Skeletal muscle cell (primary cell): Measurements from ENCODE around the gene MBOAT7.

ENCODE experiments used
- DNase-seq: peaks from one replicate; pipeline ENCODE4 v3.0.0-alpha.2; 2010; ENCODE audit warnings: low read depth
- H3K4me3 ChIP-seq: 2 replicates; pipeline ENCODE4 v1.5.1; 2011; ENCODE audit warnings: low read depth, mild to moderate bottlenecking, control low read depth, low read length, moderate library complexity

The MBOAT7 gene

DNA sequence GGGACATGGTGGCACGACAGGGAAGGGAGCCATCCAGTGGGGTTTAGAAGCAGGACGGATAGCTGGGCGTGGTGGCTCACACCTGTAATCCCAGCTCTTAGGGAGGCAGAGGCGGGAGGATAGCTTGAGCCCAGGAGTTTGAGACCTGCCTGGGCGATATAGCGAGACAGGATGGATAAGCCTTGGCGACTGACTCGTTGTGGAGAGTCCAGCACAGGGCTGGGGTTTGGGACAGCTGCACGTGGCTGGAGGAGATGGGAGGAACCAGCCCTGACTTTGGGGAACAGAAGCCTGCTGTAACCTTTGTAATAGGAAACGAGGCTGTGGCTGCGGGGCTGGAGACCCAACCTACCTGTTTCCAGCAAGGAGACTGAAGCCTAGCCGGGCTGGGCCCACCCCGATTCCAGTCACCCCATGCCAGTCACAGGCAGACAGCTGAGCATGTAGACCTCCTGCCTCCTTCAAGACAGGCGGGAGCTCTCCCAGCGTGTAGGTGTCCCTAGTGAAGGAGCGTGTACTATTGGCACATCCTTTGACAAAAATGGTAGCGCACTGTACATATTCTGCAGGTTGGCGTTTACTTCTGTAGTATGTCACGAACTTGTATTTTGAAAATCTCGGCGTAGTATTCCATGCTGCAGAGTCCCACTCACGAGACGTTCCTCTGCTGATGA lies 37.9 kb downstream of the MBOAT7 start:
- H3K4me3 ChIP-seq, result no peak overlapping the region
- no peak for DNase-seq

DNA sequence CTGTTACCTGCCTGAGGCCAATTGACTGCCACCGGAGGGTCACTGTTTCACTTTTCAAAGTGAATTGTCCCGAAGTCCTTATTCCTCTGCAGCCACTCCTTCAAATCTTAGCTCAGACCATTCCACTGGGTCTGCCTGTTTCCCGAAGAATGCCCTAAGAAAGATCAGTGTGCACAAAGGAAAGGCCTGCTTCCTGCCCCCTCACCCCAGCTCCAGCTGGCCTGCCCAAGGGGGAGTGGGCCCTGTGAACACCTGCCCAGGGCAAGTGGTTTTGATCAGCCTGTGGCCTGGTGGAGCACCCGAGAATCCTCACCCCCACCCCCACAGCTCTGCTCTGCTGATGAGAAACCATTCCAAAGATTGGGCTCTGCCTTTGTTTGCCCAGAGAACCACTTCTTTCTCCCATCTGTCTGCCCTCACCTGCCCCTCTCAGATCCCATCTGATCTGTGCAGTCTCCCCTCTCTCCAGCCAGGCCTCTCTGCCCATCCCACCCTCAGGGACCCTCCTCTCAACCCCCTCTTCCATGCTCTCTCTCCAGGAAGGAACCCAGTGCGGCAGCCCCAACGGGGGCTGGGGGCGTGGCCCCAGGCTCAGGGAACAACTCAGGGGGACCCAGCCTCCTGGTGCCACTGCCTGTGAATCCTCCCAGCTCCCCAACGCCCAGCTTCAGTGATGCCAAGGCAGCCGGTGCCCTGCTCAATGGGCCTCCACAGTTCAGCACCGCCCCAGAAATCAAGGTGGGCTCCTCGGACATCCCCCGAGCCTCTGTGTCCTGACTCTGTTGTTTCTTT lies 40.2 kb downstream of the MBOAT7 start:
- no peak for DNase-seq
- no peak overlapping the region for H3K4me3 ChIP-seq

DNA sequence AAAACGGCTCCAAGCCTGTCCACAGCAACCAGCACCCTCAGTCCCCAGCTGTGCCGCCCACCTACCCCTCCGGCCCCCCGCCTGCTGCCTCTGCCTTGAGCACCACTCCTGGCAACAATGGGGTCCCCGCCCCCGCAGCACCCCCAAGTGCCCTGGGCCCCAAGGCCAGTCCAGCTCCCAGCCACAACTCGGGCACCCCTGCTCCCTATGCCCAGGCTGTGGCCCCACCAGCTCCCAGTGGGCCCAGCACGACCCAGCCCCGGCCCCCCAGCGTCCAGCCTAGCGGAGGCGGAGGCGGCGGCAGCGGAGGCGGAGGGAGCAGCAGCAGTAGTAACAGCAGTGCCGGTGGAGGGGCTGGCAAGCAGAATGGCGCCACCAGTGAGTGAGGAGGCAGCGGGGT lies 41.2 kb downstream of the MBOAT7 start:
- H3K4me3 ChIP-seq, result no peak overlapping the region
- DNase-seq, result no peak

GRCh38 chr19:54147676-54148075 lies 41.7 kb downstream of the MBOAT7 start:
- no peak overlapping the region for H3K4me3 ChIP-seq
- no peak for DNase-seq

- DNase-seq, result no peak
- H3K4me3 ChIP-seq, result no peak overlapping the region
These were observed 43.7 kb downstream of the MBOAT7 start for GRCh38 chr19:54145541-54146158.

- DNase-seq, result no peak
- no peak overlapping the region for H3K4me3 ChIP-seq
These were observed 47.1 kb downstream of the MBOAT7 start for GRCh38 chr19:54142166-54142780.

- no peak overlapping the region for H3K4me3 ChIP-seq
- no peak for DNase-seq
These were observed 48.0 kb downstream of the MBOAT7 start for GRCh38 chr19:54141356-54141755.

- peak overlapping the region; percentile 83 for H3K4me3 ChIP-seq
- DNase-seq, result no peak
These were observed 50.7 kb downstream of the MBOAT7 start for GRCh38 chr19:54138489-54139256.

- no peak for DNase-seq
These were observed 51.5 kb downstream of the MBOAT7 start, which contains the start of gene CNOT3 for GRCh38 chr19:54137699-54138488. Gene CNOT3 (plus strand): TSS chr19:54137762. CDS start chr19:54142979, 5,217 bp downstream.

GRCh38 chr19:54136864-54137698 lies 52.3 kb downstream of the MBOAT7 start:
- H3K4me3 ChIP-seq, result peak overlapping the region; percentile 83
- peak; percentile 100 for DNase-seq

More at GRCh38 chr19:54137699-54138488, 51.5 kb downstream of the MBOAT7 start, which contains the start of gene CNOT3:
- peak within 1 kb of the TSS; percentile 83 for H3K4me3 ChIP-seq

GRCh38 chr19:54136086-54136863 lies 53.1 kb downstream of the MBOAT7 start:
- no peak for DNase-seq
- peak overlapping the region; percentile 55 for H3K4me3 ChIP-seq

DNA sequence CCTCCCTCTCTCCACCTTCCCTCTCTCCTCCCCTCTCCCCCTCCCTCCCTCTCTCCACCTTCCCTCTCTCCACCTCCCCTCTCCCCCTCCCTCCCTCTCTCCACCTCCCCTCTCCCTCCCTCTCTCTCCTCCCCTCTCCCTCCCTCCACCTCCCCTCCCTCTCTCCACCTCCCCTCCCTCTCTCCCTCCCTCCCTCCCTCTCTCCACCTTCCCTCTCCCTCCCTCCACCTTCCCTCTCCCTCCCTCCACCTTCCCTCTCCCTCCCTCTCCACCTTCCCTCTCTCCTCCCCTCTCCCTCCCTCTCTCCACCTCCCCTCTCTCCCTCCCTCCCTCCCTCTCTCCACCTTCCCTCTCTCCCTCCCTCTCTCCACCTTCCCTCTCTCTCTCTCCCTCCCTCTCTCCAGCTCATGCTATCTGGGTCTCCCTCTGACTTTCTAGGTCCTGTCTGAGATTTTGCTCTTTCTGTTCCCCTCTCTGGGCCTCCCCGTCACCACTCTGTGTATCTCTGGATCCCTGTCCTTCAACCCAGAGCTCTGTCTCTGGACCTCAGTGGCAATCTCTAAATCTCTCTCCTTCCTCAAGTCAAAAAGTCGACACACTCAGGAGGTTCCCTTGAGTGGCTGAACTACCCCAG lies 55.3 kb downstream of the MBOAT7 start:
- DNase-seq, result no peak
- no peak overlapping the region for H3K4me3 ChIP-seq

GRCh38 chr19:54133312-54133956 lies 55.9 kb downstream of the MBOAT7 start:
- no peak for DNase-seq
- no peak overlapping the region for H3K4me3 ChIP-seq

GRCh38 chr19:54129617-54129996 lies 59.8 kb downstream of the MBOAT7 start:
- H3K4me3 ChIP-seq, result no peak overlapping the region
- no peak for DNase-seq

- H3K4me3 ChIP-seq, result no peak overlapping the region
- no peak for DNase-seq
These were observed 60.4 kb downstream of the MBOAT7 start for GRCh38 chr19:54128796-54129616.
